SH-SY5Y (cell line): Measurements from ENCODE around the gene CYB561D1.

Experiments used
- GATA2 ChIP-seq: IDR thresholded peaks from 2 replicates; pipeline ENCODE4 v1.6.1; 2011; ENCODE audit warnings: mild to moderate bottlenecking, low read depth, low read length
- GATA3 ChIP-seq: IDR thresholded peaks from 2 replicates; pipeline ENCODE4 v1.6.1; 2011; ENCODE audit warnings: low read depth, mild to moderate bottlenecking, low read length, moderate library complexity

DNA sequence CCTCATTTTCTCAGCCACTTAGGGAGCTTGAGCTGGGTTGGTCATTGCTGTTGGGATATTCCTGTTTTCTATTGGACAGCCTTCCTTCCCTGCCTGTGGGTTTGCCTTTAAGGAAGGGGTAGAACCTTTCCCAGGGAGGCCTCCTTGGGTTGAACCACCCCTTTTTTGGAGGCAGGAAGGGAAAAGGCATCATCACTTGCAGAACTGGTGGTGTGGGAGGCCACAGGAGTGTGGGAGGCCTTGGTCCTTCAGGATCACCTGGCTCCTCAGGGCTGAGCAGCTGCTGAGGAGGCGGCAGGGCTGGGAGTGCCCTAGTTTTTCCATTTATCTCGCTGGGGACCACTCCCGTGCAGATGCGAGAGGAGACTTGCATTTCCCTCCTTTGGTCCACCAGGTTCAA lies 667 bp upstream of the CYB561D1 start:
- no peak for TF ChIP-seq GATA3
- no peak for TF ChIP-seq GATA2
